HG02588 (cell line): Measurements from ENCODE around the gene TLCD3B.

Source experiments
- ATAC-seq: cut with Tn5 transposase; IDR thresholded peaks from one replicate; pipeline ENCODE4 v1.9.1; 2021; ENCODE audit warnings: mild to moderate bottlenecking, moderate library complexity; ENCODE audit not compliant: unreplicated experiment

TLCD3B gene

GRCh38 chr16:29975134-29975538, 55.9 kb downstream of the TLCD3B start:
- no peak for ATAC-seq
